Measurements from ENCODE around the gene RBMS3.

Gene RBMS3

DNA sequence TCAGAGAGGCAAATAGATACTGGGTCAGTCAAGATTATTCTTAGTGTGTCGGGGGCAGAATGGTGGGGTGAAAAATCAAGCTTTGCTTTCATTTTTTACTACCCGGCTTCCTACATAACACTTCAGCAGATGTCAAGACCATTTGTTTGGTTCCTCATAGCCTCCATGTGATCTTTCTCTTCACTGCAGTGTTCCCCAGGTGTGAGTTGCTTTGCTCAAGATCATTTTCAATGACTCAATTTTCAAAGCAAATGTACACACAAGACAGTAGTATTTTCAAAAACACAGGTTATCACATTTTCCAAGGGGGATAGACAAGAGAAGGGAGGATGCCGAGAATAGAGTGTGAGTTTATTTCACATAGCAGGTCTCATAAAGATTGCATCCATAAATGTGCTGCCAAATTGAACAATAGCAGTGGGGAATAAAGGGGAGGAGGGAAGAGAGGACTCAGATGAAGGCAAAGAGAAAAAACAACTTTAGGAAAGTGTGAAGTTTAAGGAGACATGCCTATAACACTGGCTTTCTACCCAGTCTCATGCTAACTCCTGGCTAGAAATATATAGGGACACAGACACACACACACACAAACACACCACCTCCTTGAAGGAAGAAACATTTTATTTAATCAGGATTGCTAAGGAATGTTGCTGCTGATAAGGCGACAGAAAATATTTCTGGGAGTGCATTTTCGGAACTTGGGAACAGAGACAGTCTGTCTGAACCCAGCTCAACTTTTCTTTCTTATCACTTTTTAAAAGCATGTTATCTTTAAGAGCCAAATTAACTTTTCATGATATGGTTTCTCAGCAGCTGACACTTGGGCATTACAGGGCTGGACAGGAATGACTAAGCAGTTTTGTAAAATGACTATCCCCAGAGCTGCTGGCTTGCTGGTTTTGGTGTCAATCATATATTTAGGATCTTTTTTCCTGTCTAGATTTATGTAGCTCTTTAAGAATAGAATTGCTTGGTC, 402.4 kb downstream of the RBMS3 start:
- DNase-seq (ENCODE audit: low read depth), result no peak

DNA sequence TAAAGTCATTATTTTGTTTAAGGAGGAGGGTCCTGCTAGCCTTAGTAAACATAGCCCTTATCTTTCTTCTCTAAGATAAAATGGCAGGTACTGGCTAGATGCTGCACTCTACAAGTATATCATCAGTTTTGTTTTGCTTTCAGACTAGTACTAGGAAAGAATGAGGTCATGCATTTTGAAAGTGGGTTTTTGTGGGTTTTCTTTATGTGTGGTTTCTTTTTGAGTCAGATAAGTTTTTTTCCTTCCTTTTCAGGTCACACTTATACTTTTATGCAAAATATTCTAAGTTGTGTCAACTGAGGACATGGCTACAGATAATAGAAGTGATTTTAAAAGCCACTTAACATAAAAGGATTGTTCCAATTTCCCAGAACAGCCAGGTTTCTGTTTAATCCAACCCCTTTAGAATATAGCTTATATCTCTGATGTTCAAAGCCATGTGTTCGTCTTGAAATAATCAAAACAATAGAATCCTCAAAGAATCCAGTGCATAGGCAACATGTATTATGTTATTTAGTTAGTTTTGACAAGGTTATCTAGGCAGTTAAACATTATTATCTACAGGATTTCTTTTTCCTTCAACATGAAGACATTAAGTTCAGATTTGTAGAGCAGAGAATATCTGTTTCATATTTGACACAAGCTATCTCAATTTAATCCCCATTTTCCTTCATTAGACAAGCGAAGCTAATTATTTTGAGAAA, 406.2 kb downstream of the RBMS3 start:
- no peak for DNase-seq (ENCODE audit: low read depth)

DNA sequence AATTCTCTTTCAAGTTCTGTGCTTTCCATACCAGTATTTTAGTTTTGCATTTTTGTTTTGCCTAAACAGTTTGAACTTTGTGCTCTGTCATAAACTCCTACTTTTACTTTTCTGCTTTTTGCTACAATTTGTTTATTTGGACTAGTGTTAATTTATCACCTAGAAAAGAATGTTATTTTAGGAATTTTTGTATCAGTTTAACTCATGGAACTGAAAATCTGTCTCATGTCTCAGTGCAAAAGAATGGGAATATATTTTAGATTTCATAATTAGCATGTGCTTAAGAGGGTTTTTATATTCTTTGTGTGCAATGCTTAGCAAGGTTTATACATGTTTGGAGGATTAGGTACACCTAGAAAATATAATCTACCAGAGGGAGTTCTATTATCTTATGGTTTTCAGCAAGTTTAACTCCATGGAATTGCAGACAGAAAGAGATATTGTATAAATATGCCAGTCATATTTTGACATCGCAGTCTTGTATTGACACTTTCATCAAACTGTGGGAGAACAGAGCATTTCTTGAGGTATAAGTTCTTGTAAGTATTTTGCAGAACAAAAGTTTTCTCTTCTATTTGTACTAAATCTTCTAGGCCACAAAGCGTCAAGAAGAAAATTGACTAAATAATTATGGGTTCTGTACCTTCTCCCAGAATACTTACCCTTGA, 409.9 kb downstream of the RBMS3 start:
- DNase-seq (ENCODE audit: low read depth), result no peak

DNA sequence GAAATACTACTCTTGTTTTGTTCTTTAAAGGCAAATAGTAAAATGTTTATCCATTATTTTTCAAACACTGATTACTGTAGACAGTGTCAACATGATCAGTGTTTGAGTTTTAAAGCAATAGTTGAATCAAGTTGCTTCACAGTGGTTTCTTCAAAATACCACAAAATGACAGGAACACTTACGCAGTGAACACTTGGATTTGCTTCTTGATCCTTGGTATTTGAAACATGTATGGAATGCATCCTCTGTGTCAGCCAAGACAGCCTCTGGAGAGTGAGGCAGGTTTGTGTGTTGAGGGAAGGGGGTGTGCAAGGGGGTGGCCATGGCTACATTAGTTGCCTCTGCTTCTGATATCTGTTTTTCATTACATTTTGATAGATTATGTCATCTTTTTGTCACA, 413.0 kb downstream of the RBMS3 start:
- no peak for DNase-seq (ENCODE audit: low read depth)

DNA sequence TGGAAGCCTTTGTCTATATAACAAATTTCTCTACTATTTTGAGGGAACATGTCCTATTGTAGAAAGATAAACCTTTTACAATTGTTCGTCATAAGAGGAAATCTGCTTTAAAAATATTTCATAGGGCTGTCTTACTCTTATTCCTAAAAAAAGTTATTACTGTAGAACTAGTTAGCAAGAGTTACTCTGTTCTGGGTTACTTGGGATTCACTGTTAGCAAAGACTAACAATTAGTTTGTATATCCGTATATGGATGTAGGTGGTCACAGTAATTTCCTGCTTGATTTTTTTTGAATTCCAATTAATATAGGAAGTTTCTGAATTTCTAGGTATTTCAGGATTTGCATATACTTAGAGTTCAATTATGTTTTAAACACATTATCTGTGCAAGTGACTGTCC, 413.5 kb downstream of the RBMS3 start:
- no peak for DNase-seq (ENCODE audit: low read depth)

DNA sequence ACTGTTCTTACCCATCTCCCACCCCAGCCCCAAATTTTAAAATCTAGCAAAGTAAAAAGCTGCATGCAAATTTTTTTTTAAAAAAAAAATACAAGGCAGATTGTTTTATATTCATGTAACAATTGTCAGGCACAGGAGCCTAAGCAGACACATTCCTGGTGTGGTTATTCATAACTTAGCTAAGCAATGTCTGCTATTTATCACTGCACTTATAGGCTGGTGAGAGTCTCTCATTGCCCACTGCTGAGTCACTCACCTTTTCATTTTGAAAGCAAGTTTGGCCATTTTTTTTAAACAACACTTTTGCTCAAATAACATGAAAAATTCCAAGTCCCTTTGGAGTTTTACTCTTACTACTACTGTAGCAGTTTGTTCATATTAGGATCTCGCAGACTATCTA, 413.9 kb downstream of the RBMS3 start:
- no peak for DNase-seq (ENCODE audit: low read depth)

DNA sequence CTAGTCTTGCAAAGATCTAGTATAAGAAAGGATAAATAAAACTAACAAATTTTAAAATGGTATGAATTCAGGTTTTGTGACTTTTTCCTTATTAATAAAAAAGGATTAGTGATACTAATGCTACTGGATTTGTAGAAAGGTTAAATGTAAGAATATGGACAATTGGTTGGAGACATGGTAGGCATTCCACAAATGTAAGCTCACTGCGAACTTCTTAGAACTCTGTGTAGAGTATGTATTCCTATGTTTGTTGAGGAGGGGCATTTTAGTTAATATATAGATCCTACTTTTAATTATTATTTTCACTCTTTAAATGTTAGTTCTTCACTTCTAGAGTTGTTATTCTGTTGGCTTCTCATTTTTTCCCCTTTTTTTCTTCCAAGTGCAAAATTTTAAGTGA, 414.3 kb downstream of the RBMS3 start:
- no peak for DNase-seq (ENCODE audit: low read depth)

DNA sequence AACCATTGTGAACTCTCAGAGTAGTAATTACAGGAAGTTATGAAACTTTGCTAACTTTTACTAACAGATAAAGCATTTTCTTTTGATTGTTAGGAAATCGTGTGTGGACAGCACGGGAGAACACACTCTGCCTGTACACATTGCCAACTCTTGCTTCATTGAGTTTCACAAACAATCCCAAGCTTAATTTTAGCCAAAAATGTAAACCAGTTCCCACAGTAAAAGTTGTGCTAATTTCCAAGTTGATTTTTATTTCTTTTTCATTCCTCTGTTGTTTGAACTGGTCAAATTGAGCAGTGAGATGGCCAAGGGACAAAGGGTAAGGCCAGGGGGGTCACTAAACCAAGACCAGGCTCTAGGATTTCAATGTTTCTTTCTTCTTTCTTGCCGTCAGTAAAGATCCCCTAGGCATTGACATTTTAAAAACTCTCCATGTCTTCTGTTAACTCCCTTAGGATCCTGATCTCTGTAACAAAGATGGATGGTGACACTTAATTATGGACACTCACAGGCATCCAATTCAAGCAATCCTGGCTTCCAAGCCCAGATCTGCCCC, 414.9 kb downstream of the RBMS3 start:
- no peak for DNase-seq (ENCODE audit: low read depth)

DNA sequence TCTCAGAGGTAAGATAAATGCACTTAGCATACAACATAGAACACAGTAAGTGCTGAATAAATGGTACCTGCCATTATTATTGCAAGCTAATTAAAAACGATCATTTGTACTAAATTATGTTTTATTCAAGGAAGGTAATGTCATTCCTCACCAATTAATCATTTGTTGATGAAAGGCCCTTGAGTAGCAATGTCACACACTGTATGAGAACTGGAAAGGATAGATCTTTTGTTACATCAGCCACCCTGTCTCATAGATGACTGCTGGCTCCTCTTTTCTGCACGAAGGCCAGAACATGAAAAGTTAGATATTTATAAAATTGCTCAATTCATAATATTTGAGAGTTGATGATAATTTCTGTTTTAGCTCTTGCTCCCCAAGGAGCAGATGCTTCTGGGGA, 415.4 kb downstream of the RBMS3 start:
- no peak for DNase-seq (ENCODE audit: low read depth)

DNA sequence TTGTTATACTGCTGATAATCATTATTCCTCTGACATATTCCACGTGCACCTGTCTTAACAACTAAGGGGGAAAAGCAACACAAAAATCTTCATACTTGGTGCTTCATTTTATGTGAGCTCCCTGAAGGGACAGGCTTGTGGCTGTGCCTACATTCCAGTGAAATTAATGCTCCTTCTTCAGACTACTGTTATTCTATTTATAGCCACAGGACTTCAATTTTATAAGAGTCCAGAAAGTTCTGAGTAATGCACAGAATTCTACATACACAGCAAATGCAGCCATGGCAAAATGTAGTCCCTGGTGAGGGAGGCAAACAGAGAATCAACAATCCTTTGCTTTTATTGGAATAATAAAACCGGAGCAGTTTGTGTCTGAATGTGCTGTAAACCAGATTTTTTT, 417.1 kb downstream of the RBMS3 start:
- DNase-seq (ENCODE audit: low read depth), result no peak

DNA sequence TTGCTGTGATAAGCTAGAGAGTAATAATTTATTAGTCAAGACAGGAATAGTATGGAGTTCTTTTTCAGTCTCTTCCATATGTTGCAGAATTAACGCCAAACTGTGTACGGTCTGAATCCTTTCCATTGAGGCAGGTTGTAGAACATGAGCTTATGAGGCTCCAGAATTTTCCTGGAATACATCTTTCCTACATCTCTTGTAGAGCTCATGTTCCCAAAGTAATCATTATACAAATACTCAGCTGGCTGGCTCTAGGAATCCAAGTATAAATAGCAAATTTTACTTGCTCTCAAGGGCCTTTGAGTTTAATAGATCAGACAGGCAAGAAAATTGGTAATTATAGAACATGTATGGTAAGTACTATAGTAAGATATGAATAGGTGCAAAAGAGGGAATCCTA, 419.4 kb downstream of the RBMS3 start:
- DNase-seq (ENCODE audit: low read depth), result no peak

DNA sequence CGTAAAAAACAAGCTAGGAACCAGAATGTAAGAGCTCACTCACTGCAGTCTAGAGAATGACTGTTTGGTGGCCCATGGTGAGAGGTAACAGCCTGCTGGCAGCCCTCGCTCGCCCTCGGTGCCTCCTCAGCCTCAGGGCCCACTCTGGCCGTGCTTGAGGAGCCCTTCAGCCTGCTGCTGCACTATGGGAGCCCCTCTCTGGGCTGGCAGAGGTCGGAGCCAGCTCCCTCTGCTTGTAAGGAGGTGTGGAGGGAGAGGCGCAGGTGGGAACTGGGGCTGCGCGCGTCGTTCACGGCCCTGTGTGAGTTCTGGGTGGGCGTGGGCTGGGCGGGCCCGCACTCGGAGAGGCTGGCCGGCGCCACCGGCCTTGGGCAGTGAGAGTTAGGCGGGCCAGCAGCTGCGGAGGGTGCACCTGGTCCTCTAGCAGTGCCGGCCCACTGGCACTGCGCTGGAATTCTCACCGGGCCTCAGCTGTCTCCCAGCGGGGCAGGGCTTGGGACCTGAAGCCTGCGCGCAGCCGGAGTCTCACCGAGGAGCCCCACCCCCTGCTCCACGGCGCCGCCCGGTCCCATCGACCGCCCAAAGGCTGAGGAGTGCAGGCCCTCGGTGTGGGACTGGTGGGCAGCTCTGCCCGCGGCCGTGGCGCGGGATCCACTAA, 420.6 kb downstream of the RBMS3 start:
- DNase-seq (ENCODE audit: low read depth), result no peak

DNA sequence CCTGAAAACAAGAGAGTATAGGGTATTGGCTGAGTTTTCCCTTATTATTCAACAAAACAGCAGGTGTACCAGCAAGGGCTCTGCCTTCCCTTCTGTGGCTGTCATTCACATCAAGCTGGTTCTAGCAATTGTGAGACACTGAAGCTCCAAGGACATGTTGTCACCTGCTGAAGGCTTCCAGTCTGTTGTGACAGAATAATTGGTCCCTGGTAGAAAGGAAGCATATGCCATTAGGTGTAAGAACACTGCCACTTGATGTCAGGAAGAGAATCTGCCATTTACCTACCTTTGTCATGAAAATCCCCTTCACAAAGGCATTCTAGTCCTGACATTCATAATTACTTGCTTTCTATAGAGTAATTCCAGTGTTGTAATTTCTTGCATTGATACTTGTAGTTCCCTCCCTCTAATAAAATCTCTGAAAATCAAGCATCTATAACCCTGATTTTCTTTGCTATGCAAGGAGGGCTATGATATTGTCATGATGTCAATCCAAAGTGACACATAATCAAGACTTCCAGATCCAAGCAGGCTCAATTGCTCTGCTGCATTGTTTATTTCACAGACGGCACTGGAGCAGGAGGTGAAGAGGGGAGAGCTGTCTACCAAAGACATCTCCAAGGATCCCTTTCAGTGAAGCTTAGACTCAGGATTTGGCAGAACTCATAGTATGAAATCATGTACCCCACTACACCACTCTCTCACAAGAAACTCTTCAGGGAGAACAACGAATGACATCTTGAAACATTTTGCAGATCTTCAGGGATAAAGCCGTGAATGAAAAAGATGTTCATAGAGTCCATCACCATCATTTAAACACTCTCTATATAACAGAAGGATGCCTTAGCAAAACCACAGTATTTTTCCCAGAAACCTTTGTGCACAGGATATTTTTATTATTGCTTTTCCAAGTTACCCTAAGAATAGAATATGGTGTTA, 425.3 kb downstream of the RBMS3 start:
- no peak for DNase-seq (ENCODE audit: low read depth)

DNA sequence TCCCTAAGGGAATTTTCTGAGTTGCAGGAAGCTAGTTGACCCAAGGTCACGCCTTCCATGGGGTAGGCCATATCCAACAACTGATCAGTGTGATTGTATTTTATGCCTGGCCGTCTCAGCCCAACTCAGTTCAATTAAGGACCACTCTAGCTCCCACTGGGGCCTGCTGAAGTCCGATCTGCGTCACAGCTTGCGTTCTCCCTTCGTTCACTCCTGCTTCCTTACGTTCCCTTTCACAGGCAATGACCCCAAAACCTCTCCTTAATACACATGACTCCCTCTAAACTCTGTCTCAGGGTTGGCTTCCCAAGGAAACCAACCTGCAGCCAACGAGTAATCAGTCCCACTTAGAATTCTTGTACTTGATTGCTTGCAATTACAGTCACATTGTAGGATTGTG, 428.0 kb downstream of the RBMS3 start:
- no peak for DNase-seq (ENCODE audit: low read depth)

DNA sequence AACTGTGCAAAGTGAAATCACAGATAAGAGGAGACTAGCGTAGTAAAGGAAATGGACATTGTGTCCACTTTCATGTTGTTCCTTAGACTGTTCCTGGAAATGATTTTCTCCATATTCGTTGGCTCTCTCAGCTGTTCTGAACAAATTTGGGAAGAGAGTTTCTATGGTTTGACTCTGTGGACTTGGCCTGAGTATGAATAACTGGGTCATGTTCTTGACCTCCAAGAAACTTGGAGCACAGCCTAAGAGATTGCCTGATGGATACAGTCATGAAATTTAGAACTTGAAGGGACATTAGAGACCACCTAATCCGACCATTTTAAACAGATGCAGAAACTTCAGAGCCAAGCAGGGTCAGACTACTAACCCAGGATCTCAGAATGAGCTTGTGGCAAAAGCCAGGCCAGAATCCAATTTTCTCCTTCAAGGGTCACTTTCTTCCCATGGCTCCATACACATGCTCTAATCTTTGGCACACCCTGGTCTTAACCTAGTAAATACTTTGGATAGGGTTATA, 430.4 kb downstream of the RBMS3 start:
- no peak for DNase-seq (ENCODE audit: low read depth)

DNA sequence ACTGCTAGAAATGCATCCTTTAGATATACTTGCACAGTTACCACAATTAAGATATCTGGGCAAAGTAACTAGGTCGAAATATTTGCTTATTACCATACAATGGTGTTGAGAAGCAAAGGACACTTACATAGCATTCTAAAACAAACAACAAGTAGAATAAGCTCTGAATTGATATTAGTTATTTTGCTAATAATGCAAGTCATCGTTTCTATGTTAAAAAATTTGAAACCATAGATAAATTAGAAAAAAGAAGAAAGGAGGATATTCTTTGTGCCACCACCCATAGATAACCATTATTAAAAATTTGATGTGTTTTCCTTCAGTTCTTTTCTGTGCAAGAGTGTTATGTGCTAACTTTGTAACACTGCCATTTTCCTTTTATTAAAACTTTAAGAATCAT, 435.3 kb downstream of the RBMS3 start:
- no peak for DNase-seq (ENCODE audit: low read depth)

DNA sequence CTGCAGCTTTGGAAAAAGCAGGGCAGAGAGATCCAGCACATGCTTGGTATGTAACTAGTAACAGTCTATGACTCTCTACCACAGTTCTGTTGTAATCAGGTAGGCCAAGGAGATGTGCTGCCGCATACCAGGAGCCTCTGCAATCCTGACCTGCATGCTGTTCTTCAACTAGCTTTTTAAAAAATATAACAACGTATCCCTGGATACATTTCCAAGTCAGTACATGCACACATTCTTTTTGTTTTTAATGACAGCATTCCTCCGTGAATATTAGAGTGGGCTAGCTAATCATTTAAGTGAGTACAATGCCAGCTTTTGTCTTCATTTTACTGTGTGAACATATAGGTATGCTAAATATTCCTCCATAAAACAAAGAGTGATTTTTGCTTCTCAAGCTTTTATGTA, 437.8 kb downstream of the RBMS3 start:
- no peak for DNase-seq (ENCODE audit: low read depth)

DNA sequence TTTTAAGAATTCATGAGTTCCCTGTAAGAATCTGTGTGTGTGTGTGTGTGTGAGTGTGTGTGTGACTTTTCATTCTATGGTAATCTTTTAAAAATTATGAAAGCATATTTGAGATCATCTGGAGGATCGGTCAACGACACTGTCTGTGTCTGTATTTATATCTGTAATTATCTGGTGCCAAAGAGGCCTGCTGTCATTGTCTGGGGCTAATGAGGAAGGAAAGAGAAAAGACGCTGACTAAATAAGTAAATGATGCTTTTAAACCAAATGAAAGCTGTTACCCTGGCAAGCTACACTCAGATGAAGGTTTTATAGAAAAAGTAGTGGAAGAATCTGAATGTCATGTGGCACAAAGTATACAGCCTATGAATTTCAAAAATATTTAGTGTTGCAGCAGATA, 439.8 kb downstream of the RBMS3 start:
- DNase-seq (ENCODE audit: low read depth), result no peak

DNA sequence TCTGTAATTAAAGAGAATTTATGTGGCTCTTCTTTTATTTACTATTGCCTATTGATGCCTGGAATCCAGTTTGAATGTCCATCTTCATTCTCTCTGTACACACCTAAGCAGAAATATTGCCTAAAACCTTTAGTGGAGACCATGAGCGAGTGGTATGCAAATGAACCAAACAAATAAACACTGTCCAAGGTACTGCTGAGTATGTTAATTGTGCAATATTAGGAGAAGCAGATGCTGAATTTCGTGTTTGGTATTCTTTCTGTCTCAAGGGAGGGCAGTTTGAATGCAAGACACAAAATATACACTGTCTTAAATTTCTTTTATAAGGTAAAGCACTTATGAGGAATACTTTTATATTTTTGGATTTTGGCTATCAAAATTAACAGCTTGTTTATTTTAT, 440.9 kb downstream of the RBMS3 start:
- DNase-seq (ENCODE audit: low read depth), result no peak

DNA sequence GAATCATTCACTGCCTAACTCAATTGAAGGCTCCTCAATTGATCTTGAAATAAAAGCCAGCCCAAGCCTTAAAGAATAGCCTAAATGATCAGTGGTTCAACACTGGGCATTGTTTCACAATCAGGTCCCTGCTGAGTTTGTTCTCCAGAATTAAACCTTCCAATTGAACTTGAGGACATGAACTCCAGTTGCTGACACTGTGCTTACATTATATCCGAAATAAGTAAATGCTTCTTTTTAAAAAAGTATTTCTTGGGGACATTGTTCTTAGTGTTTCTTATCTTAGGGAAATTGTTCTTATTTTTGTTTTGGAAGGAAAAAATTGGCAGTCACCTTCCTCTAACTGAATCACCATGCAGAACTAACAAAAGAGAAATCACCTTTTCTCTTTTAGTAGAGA, 450.2 kb downstream of the RBMS3 start:
- no peak for DNase-seq (ENCODE audit: low read depth)

DNA sequence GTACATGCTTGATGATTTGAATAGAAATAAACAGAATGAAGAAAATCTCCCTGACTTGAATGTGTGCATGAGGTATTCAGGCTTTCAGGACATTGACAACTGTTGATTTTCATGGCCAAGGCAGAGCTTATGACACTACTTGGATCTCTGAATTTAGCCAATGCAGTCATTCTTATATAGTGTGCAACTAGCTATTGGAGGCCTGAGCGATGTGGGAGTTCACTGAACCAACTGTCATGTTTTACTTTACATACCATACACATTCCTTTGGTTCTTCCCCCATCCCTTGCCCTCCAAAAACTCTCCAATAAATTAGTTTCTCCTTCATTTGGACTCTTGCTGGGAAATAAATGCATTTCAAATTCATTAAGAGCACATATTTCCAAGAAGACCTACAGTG, 460.4 kb downstream of the RBMS3 start:
- no peak for DNase-seq (ENCODE audit: low read depth)

Measured in activated T-helper 9 cell treated with anti-CD3 and anti-CD28 coated beads, Interleukin-2, amount 50 U/mL, for 16 hours (primary cell).